Mucosa of descending colon (tissue), 3 donors: ENCODE data around the gene AMIGO1. TPM values are rescaled to one million over a fixed set of nuclear protein-coding genes. Genes with fewer than 3 reads are reported as not detected.

Experiments
- ATAC-seq: fragments of 200-7000 bp; cut with Tn5 transposase; one replicate; pipeline ENCODE4 v1.9.1; 2020; ENCODE audit warnings: mild to moderate bottlenecking, moderate library complexity
- DNase-seq, 3 donors: peaks; one replicate each; pipeline ENCODE4 v3.0.0-alpha.2; 2020
- H3K36me3 ChIP-seq: fragments of 200-600 bp; one replicate; pipeline ENCODE4 v1.8.0; 2021; ENCODE audit warnings: low read depth, mild to moderate bottlenecking
- H3K4me1 ChIP-seq: fragments of 200-600 bp; one replicate; pipeline ENCODE4 v1.8.0; 2021; ENCODE audit warnings: low read depth, mild to moderate bottlenecking
- H3K4me3 ChIP-seq: fragments of 200-600 bp; one replicate; pipeline ENCODE4 v1.8.0; 2021; ENCODE audit warnings: mild to moderate bottlenecking
- H3K9me3 ChIP-seq: fragments of 200-600 bp; one replicate; pipeline ENCODE4 v1.8.0; 2021; ENCODE audit warnings: mild to moderate bottlenecking
- intact Hi-C, 2 donors: fragments of 100-400 bp; cut with DNase I in 1 of 2; cut with micrococcal nuclease in 1 of 2; formaldehyde crosslinking; loops; one replicate each; pipeline versions ENCODE4 v1.11.0 to v1.11.1; 2022; cut with DNase I, micrococcal nuclease
- total RNA-seq, 3 donors: library from RNA; stranded (reverse); fragmentation: NEBNext Ultra II Directional in 2 of 3; extraction: Animal tissue kit (Norgen Biotek cat#: 25700) in 2 of 3; gene quantifications; one replicate each; pipeline versions ENCODE4 v1.2.1 to v1.2.4, GENCODE V29; 2021 to 2023
- TF ChIP-seq, protein P1 (sequence below): fragments of 200-600 bp; IDR thresholded peaks from one replicate; pipeline ENCODE4 v1.8.0; 2022; ENCODE audit warnings: antibody characterized with exemption, mild to moderate bottlenecking
- donor health status: DM: no; HTN: no; CAD: no; lungs with moderate emphysema.
- donor health status: DM: no; HTN: no; CAD: no.
- donor health status: DM: no; HTN: yes; CAD: no.

Gene AMIGO1
- total RNA-seq, 3 donors from 2014 or later = 2.2 to 9.9 (median 3.9) TPM

- Histone ChIP-seq H3K4me3 (no peak overlapping the region), H3K36me3 (no peaks in the 10 kb centered on the region), H3K4me1 (peaks cover 14% of the 10 kb centered on the region), H3K9me3 (no peaks in the 10 kb centered on the region)
- no peak for DNase-seq
- TF ChIP-seq, protein P1, sequence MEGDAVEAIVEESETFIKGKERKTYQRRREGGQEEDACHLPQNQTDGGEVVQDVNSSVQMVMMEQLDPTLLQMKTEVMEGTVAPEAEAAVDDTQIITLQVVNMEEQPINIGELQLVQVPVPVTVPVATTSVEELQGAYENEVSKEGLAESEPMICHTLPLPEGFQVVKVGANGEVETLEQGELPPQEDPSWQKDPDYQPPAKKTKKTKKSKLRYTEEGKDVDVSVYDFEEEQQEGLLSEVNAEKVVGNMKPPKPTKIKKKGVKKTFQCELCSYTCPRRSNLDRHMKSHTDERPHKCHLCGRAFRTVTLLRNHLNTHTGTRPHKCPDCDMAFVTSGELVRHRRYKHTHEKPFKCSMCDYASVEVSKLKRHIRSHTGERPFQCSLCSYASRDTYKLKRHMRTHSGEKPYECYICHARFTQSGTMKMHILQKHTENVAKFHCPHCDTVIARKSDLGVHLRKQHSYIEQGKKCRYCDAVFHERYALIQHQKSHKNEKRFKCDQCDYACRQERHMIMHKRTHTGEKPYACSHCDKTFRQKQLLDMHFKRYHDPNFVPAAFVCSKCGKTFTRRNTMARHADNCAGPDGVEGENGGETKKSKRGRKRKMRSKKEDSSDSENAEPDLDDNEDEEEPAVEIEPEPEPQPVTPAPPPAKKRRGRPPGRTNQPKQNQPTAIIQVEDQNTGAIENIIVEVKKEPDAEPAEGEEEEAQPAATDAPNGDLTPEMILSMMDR = no peak
- intact Hi-C loops = loop anchor here (5.0 to 10.0 kb wide), 4 partner anchors 92 to 442 kb away; partner anchors contain the start of genes AHCYL1 (in 1 of the 2) and EPS8L3 (in 1 of the 2)
- ATAC-seq = no peak
Measured at GRCh38 chr1:109542657-109543056, 33.1 kb upstream of the AMIGO1 start.

DNA sequence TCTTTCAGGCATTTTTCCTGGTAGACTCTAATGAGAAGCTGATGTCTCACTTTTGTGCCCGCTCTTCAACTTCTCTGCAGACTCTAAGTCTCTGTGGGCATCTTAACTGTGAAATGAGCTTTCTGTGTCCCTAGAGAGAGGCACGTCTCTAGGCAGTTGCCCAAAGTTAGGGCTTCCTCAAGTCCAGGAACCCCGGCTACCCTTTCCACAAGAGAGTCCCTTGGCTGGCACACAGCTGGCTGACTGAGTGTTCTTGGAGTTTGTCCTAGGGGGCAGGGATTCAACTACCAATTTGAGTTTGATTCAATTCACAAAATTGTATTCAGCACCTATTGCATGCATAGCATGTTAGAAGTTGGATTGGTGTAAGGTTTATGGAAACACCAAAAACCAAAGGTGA, 31.6 kb upstream of the AMIGO1 start:
- intact Hi-C loops = loop anchor here (5.0 to 10.0 kb wide), 4 partner anchors 94 to 444 kb away; partner anchors contain the start of genes AHCYL1 (in 1 of the 2) and EPS8L3 (in 1 of the 2)
- ATAC-seq = no peak

GRCh38 chr1:109539676-109540075, 30.1 kb upstream of the AMIGO1 start, which contains the start of gene GPR61:
Gene GPR61, plus strand, starts transcription at chr1:109539872. Its CDS starts 3,151 bp downstream, at chr1:109543023.
- DNase-seq = no peak
- ATAC-seq = no peak
- intact Hi-C loops = loop anchor here (5.0 to 10.0 kb wide), 4 partner anchors 95 to 445 kb away; partner anchors contain the start of genes AHCYL1 (in 1 of the 2) and EPS8L3 (in 1 of the 2)

More for the DNA sequence above, 31.6 kb upstream of the AMIGO1 start:
- H3K36me3 ChIP-seq = no peaks in the 10 kb centered on the region
- no peak for DNase-seq
- no peaks in the 10 kb centered on the region for H3K9me3 ChIP-seq
- TF ChIP-seq, protein P1 = no peak
- no peak overlapping the region for H3K4me3 ChIP-seq
- no peaks in the 10 kb centered on the region for H3K4me1 ChIP-seq

DNA sequence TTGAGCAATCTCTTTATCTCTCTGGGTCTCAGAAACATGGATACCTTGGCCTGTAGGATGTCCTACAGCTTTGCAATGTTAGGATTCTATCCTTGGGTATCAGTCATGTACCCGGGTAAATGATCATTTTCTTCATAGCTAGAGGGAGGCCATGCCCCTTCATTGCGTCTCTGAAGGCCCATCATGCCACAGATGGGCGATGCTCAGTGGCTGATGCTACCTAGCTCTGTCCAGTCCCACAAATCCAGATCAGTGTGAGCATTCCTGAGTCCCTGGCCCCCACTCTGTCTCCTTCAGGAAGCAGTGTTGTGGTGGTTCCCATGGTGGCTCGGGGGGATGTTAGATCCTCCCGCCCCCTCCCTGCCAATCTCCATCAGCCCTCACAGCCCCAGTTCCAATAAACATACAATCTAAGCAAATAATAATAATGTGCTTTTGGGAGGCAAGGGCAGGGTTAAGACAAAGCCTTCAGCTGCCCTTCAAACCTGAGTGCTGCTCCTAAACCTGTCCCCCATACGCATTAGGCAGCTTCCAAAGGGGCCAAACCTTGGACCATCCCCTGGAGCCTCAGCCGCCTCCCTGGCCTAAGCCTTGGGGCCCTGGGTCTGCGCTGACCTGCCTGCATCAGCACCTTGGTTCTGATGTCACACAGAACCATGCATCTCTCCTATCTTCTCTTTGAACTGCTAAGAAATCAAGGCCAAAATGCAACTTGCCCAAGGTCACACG, 29.5 kb upstream of the AMIGO1 start:
- intact Hi-C loops = no loop called here
- DNase-seq (no peak), ATAC-seq (no peak)
- H3K9me3 ChIP-seq = no peaks in the 10 kb centered on the region
- TF ChIP-seq, protein P1 = no peak
- H3K4me3 ChIP-seq = no peak overlapping the region
- no peaks in the 10 kb centered on the region for H3K36me3 ChIP-seq
- no peaks in the 10 kb centered on the region for H3K4me1 ChIP-seq

More at GRCh38 chr1:109539676-109540075, 30.1 kb upstream of the AMIGO1 start, which contains the start of gene GPR61:
- TF ChIP-seq, protein P1 = no peak
- H3K4me3 ChIP-seq = no peak within 1 kb of the TSS
- H3K4me1 ChIP-seq = no peaks in the 10 kb centered on the region
- H3K9me3 ChIP-seq = no peaks in the 10 kb centered on the region
- no peaks in the 10 kb centered on the region for H3K36me3 ChIP-seq

DNA sequence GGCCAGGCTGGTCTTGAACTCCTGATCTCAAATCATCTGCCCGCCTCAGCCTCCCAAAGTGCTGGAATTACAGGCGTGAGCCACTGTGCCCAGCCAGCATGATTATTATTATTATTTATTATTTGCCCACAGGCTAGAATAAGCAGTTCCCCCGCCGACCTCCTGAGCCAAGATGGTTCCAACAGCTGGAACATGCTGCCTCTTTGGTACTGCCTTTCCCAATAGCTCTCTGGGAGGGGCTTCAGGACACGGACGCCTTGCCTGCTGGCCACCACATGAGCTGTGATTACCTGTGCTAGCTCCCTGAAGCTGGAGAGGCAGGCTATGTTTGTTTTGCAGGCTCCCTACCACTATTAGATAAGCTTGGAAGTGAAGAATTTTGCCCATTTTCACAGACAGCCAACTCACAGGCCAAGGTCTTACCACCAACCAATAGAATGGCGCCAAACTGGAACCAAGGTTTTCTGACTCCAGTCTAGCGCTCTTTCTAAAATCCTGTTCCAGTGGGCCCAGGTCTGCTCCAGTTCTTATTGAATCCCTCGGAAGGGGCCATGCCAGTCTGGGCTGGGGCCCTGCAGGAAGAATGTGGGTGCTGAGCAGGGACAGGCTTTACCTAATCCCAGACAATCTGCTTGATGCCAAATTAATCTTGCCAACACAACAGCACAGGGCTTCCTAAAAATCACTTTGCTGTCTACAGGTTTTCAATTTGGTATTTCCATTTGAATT, 28.1 kb upstream of the AMIGO1 start:
- no peaks in the 10 kb centered on the region for H3K36me3 ChIP-seq
- intact Hi-C loops = no loop called here

More for the DNA sequence above, 28.1 kb upstream of the AMIGO1 start:
- no peaks in the 10 kb centered on the region for H3K4me1 ChIP-seq
- H3K4me3 ChIP-seq = no peak overlapping the region
- no peak for DNase-seq
- TF ChIP-seq, protein P1 = no peak
- no peak for ATAC-seq
- no peaks in the 10 kb centered on the region for H3K9me3 ChIP-seq
